Activated T-cell treated with anti-CD3 and anti-CD28 coated beads, Interleukin-2, amount 50 U/mL, for 24 hours (primary cell): ENCODE results near the gene GGNBP2.
A peak's percentile ranks its signal among the peaks of the same experiment; 100 is the strongest.

ENCODE experiments used
- DNase-seq: peaks from one replicate; pipeline ENCODE4 v3.0.0-alpha.2; 2020
- H3K27ac Mint-ChIP-seq: 2 replicates; pipeline ENCODE4 v1.8.0; 2020; ENCODE audit warnings: mild to moderate bottlenecking, mixed read lengths
- H3K27me3 Mint-ChIP-seq: 2 replicates; pipeline ENCODE4 v1.8.0; 2020; ENCODE audit warnings: mixed read lengths
- H3K36me3 Mint-ChIP-seq: 2 replicates; pipeline ENCODE4 v1.8.0; 2020; ENCODE audit warnings: low read depth, mixed read lengths
- H3K4me1 Mint-ChIP-seq: 2 replicates; pipeline ENCODE4 v1.8.0; 2020; ENCODE audit warnings: low read depth, mixed read lengths
- H3K4me3 Mint-ChIP-seq: 2 replicates; pipeline ENCODE4 v1.8.0; 2020; ENCODE audit warnings: mild to moderate bottlenecking, moderate library complexity, mixed read lengths
- H3K9me3 Mint-ChIP-seq: 2 replicates; pipeline ENCODE4 v1.8.0; 2020; ENCODE audit warnings: mixed read lengths

The GGNBP2 gene

GRCh38 chr17:36544307-36545076, at the start of gene GGNBP2:
GGNBP2 (plus strand) TSS chr17:36544919; CDS start chr17:36545725, 806 bp downstream.
- H3K36me3 Mint-ChIP-seq = peaks cover 62% of the 10 kb centered on the region
- H3K9me3 Mint-ChIP-seq = no peaks in the 10 kb centered on the region
- no peaks in the 10 kb centered on the region for H3K27me3 Mint-ChIP-seq
- peak within 1 kb of the TSS; percentile 96 for H3K4me3 Mint-ChIP-seq
- peaks cover 47% of the 10 kb centered on the region for H3K4me1 Mint-ChIP-seq
- H3K27ac Mint-ChIP-seq = peak within 1 kb of the TSS; percentile 98
- peak; percentile 92 for DNase-seq

GRCh38 chr17:36495076-36495578, 49.6 kb upstream of the GGNBP2 start:
- Mint-ChIP-seq H3K4me3 (no peak overlapping the region), H3K9me3 (no peaks in the 10 kb centered on the region), H3K4me1 (peaks cover 22% of the 10 kb centered on the region), H3K36me3 (peaks cover 92% of the 10 kb centered on the region), H3K27ac (peak overlapping the region; percentile 71), H3K27me3 (no peaks in the 10 kb centered on the region)
- no peak for DNase-seq

GRCh38 chr17:36496018-36496789, 48.5 kb upstream of the GGNBP2 start:
- Mint-ChIP-seq H3K9me3 (no peaks in the 10 kb centered on the region), H3K27ac (peak overlapping the region; percentile 73), H3K4me1 (peaks cover 15% of the 10 kb centered on the region), H3K4me3 (no peak overlapping the region), H3K36me3 (peaks cover 95% of the 10 kb centered on the region), H3K27me3 (no peaks in the 10 kb centered on the region)
- no peak for DNase-seq

GRCh38 chr17:36498155-36498554, 46.6 kb upstream of the GGNBP2 start:
- peaks cover 4% of the 10 kb centered on the region for H3K4me1 Mint-ChIP-seq
- H3K9me3 Mint-ChIP-seq = no peaks in the 10 kb centered on the region
- no peak for DNase-seq
- peak overlapping the region; percentile 74 for H3K27ac Mint-ChIP-seq
- H3K36me3 Mint-ChIP-seq = peaks cover 93% of the 10 kb centered on the region
- H3K4me3 Mint-ChIP-seq = no peak overlapping the region
- no peaks in the 10 kb centered on the region for H3K27me3 Mint-ChIP-seq

DNA sequence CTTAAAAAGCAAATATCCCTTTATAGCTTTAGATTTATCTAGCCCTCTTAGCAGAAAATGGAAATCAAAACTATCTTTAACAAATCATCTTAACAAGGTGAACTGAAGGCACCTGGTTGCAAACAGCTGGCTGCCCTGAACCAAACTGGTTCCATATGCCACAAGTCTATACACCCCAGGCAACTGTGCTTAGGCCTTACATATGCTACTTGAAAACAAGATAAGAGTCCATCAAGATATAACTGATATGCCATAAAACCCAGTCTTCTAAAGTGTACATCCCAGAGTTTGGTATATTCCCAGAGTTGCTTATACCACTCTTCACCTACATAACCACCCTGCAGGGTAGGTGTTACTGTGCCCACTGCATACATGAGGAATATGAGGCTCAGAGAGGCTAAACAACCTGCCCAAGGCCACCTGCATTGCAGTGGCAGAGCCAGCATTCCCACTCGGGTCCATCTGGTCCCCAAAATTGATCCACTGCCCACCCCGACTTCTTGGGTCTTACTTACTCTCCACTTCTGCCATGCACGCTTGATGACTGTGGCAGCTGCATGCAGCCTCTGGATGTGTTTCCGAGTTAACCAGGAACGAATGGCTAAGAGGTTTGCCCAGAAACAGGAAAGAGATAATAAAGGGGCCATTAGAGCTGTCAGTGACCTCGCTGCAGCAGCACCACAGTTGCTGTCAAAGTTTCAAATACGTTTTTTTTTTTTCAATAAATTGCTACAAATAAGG, 46.0 kb upstream of the GGNBP2 start:
- no peak overlapping the region for H3K4me3 Mint-ChIP-seq
- H3K27ac Mint-ChIP-seq = peak overlapping the region; percentile 74
- no peak for DNase-seq
- no peaks in the 10 kb centered on the region for H3K27me3 Mint-ChIP-seq
- peaks cover 9% of the 10 kb centered on the region for H3K4me1 Mint-ChIP-seq
- H3K36me3 Mint-ChIP-seq = peaks cover 93% of the 10 kb centered on the region
- H3K9me3 Mint-ChIP-seq = no peaks in the 10 kb centered on the region

- H3K9me3 Mint-ChIP-seq = no peaks in the 10 kb centered on the region
- H3K4me1 Mint-ChIP-seq = peaks cover 8% of the 10 kb centered on the region
- H3K36me3 Mint-ChIP-seq = peaks cover 95% of the 10 kb centered on the region
- no peak overlapping the region for H3K27ac Mint-ChIP-seq
- H3K27me3 Mint-ChIP-seq = no peaks in the 10 kb centered on the region
- DNase-seq = no peak
- H3K4me3 Mint-ChIP-seq = no peak overlapping the region
Observed at GRCh38 chr17:36500745-36501225, 43.9 kb upstream of the GGNBP2 start.

DNA sequence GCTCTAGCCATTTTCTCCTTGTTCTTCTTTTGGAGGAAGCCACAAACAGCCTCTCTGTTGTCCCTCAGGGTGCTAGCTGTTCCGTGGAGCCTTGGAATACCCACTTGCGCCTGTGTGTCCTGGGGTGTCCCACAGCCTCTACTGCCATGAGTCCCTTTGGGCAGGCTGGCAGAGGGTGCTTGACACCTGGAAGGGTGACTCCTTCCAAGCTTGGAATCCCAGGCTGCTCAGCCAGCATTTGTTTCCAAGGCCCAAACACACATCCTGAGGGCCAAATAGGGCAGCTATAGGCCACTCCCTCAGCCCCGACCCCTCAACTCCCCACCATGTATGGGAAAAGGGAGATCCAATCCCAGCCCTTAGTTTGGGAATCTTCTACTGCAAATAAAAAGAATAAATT, 43.4 kb upstream of the GGNBP2 start:
- Mint-ChIP-seq H3K4me3 (no peak overlapping the region), H3K9me3 (no peaks in the 10 kb centered on the region), H3K4me1 (peaks cover 8% of the 10 kb centered on the region), H3K27ac (no peak overlapping the region), H3K36me3 (peaks cover 95% of the 10 kb centered on the region), H3K27me3 (no peaks in the 10 kb centered on the region)
- no peak for DNase-seq

- peaks cover 95% of the 10 kb centered on the region for H3K36me3 Mint-ChIP-seq
- no peaks in the 10 kb centered on the region for H3K27me3 Mint-ChIP-seq
- H3K9me3 Mint-ChIP-seq = no peaks in the 10 kb centered on the region
- DNase-seq = no peak
- peaks cover 8% of the 10 kb centered on the region for H3K4me1 Mint-ChIP-seq
- peak overlapping the region; percentile 42 for H3K27ac Mint-ChIP-seq
- no peak overlapping the region for H3K4me3 Mint-ChIP-seq
Observed at GRCh38 chr17:36501963-36502362, 42.8 kb upstream of the GGNBP2 start.

GRCh38 chr17:36503456-36504155, 41.1 kb upstream of the GGNBP2 start:
- no peaks in the 10 kb centered on the region for H3K27me3 Mint-ChIP-seq
- peaks cover 8% of the 10 kb centered on the region for H3K4me1 Mint-ChIP-seq
- peaks cover 96% of the 10 kb centered on the region for H3K36me3 Mint-ChIP-seq
- no peaks in the 10 kb centered on the region for H3K9me3 Mint-ChIP-seq
- H3K27ac Mint-ChIP-seq = peak overlapping the region; percentile 50
- H3K4me3 Mint-ChIP-seq = no peak overlapping the region
- no peak for DNase-seq

GRCh38 chr17:36504156-36504545, 40.6 kb upstream of the GGNBP2 start:
- Mint-ChIP-seq H3K9me3 (no peaks in the 10 kb centered on the region), H3K27ac (no peak overlapping the region), H3K4me1 (peaks cover 8% of the 10 kb centered on the region), H3K36me3 (peaks cover 96% of the 10 kb centered on the region), H3K4me3 (no peak overlapping the region), H3K27me3 (no peaks in the 10 kb centered on the region)
- no peak for DNase-seq

DNA sequence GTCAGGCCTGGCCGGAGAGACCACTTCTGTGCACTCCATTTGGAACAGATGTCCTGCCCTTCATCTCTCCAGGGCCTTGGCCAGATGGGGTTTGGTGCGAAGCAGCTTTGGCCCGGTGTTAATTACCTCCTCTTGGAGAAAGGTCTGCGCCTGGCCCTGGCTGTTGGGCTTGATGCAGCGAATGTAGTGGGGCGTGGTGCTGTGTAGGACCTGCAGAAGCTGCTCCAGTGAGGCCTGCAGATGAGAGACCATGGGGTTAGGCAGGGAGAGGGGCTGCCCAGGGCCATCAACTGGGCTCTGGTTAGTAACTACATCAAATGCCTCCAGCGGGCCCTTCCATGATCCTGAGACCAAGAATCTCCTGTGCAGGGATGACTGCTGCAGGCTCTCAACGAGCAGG, 39.5 kb upstream of the GGNBP2 start:
- peak; percentile 16 for DNase-seq
- H3K36me3 Mint-ChIP-seq = peaks cover 97% of the 10 kb centered on the region
- H3K4me1 Mint-ChIP-seq = peaks cover 8% of the 10 kb centered on the region
- no peak overlapping the region for H3K27ac Mint-ChIP-seq
- no peaks in the 10 kb centered on the region for H3K9me3 Mint-ChIP-seq
- H3K4me3 Mint-ChIP-seq = no peak overlapping the region
- H3K27me3 Mint-ChIP-seq = no peaks in the 10 kb centered on the region

DNA sequence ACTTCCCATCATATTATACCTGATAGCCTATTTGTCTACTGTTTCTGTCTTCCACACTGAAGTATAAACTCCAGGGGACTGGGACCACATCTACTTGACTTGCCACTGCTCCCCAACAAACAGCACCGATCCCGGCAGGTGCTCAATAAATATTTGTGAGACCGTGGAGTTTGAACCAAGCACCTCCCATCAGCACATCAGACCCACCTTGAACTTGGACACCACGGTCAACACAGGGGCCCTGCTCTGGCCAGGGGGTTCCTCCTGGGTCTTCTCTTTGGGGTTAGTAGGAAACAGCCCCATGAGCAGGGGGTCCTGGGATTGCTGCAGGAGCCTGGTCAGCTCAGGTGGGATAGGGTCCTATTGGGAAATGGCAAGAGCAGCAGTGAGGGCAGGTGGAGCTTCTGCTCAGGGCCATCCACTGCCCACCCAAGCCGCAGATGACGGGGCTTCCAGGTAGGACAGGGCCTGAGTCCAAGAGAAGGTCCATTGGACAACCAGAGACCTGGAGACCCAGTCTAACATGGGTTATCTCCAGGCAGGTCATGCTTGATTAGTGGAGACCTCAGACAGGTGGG, 38.4 kb upstream of the GGNBP2 start:
- Mint-ChIP-seq H3K4me1 (peaks cover 8% of the 10 kb centered on the region), H3K36me3 (peaks cover 98% of the 10 kb centered on the region), H3K27ac (no peak overlapping the region), H3K9me3 (no peaks in the 10 kb centered on the region), H3K4me3 (no peak overlapping the region), H3K27me3 (no peaks in the 10 kb centered on the region)
- peak; percentile 25 for DNase-seq

DNA sequence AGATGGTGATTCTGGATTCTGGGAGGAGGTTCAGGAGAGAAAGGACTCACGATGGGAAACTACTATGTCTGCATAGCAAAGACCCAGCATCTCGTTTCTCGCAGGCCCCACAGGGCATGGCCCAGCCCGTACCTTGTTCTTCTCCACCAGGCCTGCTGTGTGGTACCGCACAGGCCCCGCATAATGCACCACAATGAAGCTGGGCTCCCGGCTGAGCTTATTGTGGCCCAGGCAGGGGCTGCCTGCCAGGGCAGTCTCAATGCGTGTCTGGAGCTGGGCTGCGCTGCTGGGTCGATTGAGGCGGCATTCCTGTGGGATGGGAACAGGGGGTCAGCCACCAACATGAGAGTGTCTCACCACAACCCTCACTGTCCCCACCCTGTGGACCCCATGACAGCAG, 37.9 kb upstream of the GGNBP2 start:
- Mint-ChIP-seq H3K4me1 (peaks cover 8% of the 10 kb centered on the region), H3K27ac (no peak overlapping the region), H3K9me3 (no peaks in the 10 kb centered on the region), H3K4me3 (no peak overlapping the region), H3K36me3 (peaks cover 99% of the 10 kb centered on the region), H3K27me3 (no peaks in the 10 kb centered on the region)
- peak; percentile 14 for DNase-seq
